Fibroblast of lung (primary cell): Measurements from ENCODE around the gene HOXC9. TPM values are rescaled to one million over a fixed set of nuclear protein-coding genes. Genes with fewer than 3 reads are reported as not detected.

Experiments
- DNase-seq, 2 donors: peaks; one replicate each; pipeline versions ENCODE4 v3.0.0 to v3.0.0-alpha.2; 2010; ENCODE audit warnings: low read depth in 2 of 2
- H2AFZ ChIP-seq: 2 replicates; pipeline ENCODE4 v1.5.1; 2012; ENCODE audit warnings: low read length, control low read depth, inconsistent platforms
- H3K27ac ChIP-seq: 2 replicates; pipeline ENCODE4 v1.5.1; 2011; ENCODE audit warnings: low read length, control low read depth; ENCODE audit not compliant: insufficient read depth
- H3K27me3 ChIP-seq: 2 replicates; pipeline ENCODE4 v1.5.1; 2011; ENCODE audit warnings: mild to moderate bottlenecking, low read length; ENCODE audit not compliant: control insufficient read depth, insufficient read depth
- H3K36me3 ChIP-seq: 2 replicates; pipeline ENCODE4 v1.5.1; 2011; ENCODE audit warnings: low read length; ENCODE audit not compliant: control insufficient read depth, insufficient read depth
- H3K4me1 ChIP-seq: 2 replicates; pipeline ENCODE4 v1.5.1; 2011; ENCODE audit warnings: low read length; ENCODE audit not compliant: control insufficient read depth, insufficient read depth; ENCODE audit errors: extremely low read depth
- H3K4me2 ChIP-seq: 2 replicates; pipeline ENCODE4 v1.5.1; 2011; ENCODE audit warnings: low read length, control low read depth; ENCODE audit not compliant: insufficient read depth; ENCODE audit errors: extremely low read depth
- H3K4me3 ChIP-seq, 4 experiments: fragments of 200-600 bp in 1 of 4; sonication (generic) in 1 of 4; replicated peaks in 1 of 4; 2 replicates each; pipeline ENCODE4 v1.5.1; 2011 to 2016; ENCODE audit warnings: low read length in 4 of 4, low read depth in 3 of 4, mild to moderate bottlenecking in 3 of 4, control low read depth in 2 of 4, inconsistent platforms in 1 of 4, mixed read lengths in 1 of 4; ENCODE audit not compliant: insufficient read depth in 1 of 4; ENCODE audit errors: control extremely low read depth in 1 of 4
- H3K79me2 ChIP-seq: 2 replicates; pipeline ENCODE4 v1.5.1; 2012; ENCODE audit warnings: mild to moderate bottlenecking, low read length, inconsistent platforms; ENCODE audit not compliant: control insufficient read depth, insufficient read depth
- H3K9ac ChIP-seq: 2 replicates; pipeline ENCODE4 v1.5.1; 2011; ENCODE audit warnings: mild to moderate bottlenecking, low read length, control low read depth; ENCODE audit not compliant: insufficient read depth
- H3K9me3 ChIP-seq: 2 replicates; pipeline ENCODE4 v1.5.1; 2012; ENCODE audit warnings: low read depth, low read length; ENCODE audit not compliant: control insufficient read depth, insufficient read depth
- H4K20me1 ChIP-seq: 2 replicates; pipeline ENCODE4 v1.5.1; 2011; ENCODE audit warnings: low read length; ENCODE audit not compliant: control insufficient read depth, insufficient read depth; ENCODE audit errors: extremely low read depth
- CTCF ChIP-seq, 2 donors: IDR thresholded peaks in 1 of 2; conservative IDR thresholded peaks in 1 of 2; 1 replicate in 1 of 2; 2 replicates in 1 of 2; pipeline ENCODE4 v1.5.1; 2011 to 2012; ENCODE audit warnings: low read length in 2 of 2, control low read depth in 1 of 2, inconsistent platforms in 1 of 2, low read depth in 1 of 2, mild to moderate bottlenecking in 1 of 2
- EZH2 ChIP-seq: IDR thresholded peaks from 2 replicates; pipeline ENCODE4 v1.5.1; 2012; ENCODE audit warnings: low read length, control low read depth, mild to moderate bottlenecking; ENCODE audit errors: missing control alignments
- polyA plus RNA-seq, 2 donors: library from polyadenylated mRNA; depleted of rRNA in 1 of 2; stranded (reverse) in 1 of 2; unstranded in 1 of 2; fragments of >200 nt; gene quantifications; 2 replicates each; pipeline ENCODE4 v1.2.1, GENCODE V29; 2011 to 2012; ENCODE audit warnings: missing spikeins in 1 of 2
- total RNA-seq: library from RNA; depleted of rRNA; stranded (reverse); fragments of >200 nt; gene quantifications from 2 replicates; pipeline ENCODE4 v1.2.1, GENCODE V29; 2014

The HOXC9 gene
- total and polyA plus RNA-seq, 2 donors (not counting 1 experiment from before 2014, with no cell fraction given) = 0.24 TPM; not detected in 1

DNA sequence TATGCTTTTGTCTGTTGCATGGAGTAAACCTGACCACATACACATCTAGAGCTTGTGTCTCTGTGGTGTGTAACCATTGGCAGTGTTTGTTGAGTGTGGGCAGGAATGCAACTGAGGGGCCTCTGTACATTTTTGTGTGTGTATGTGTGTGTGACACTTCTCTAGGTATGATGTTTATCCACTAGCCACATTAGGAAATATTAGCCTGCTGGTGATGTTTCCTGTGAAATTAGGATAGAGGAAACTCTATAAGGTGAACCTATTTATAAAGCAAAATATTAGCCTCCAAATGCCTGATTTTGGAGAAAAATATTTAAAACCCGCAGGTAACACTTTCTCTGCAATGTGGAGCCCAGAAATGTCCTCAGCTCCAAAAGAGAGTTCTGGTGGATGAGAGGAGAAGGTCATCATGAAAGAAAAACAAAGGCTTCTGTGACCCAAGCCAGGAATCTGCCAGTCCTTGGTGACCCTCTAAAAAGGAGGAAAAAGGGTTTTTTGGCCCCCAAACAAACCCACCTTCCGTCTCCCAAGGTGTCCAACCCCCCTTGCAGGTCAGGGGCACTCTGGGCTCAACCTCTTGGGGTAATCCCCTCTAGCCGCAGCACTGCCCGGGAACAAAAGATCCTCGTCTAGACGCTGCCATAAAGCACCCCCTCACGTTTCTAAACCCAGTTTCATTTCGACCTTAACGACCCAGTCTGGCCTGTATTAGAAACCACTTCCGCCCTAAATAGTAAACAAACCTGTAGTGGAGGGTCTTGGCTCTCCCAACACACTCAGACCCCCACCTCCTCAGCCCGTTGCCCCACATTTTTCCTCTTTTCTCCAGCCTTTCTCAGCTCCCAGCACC is 22.1 kb upstream of the HOXC9 start:
- Histone ChIP-seq H3K36me3 (no peaks in the 10 kb centered on the region), H3K27me3 (peaks cover 92% of the 10 kb centered on the region), H2AFZ (no peak overlapping the region), H3K9ac (no peak overlapping the region), H3K4me3 (no peak overlapping the region), H3K79me2 (no peaks in the 10 kb centered on the region), H3K4me2 (no peak overlapping the region), H3K4me1 (no peaks in the 10 kb centered on the region), H3K9me3 (no peaks in the 10 kb centered on the region), H4K20me1 (no peaks in the 10 kb centered on the region), H3K27ac (no peak overlapping the region)
- no peak for DNase-seq
- TF ChIP-seq CTCF (conservative IDR thresholded peaks at IDR 0.05 in 1 of 2, IDR thresholded peaks at IDR 0.05 in 1 of 2; ENCODE audit: low read depth in 1 of 2, low read length in 2 of 2) (no peak), EZH2 (no peak)

GRCh38 chr12:53978477-53979356 is 21.2 kb upstream of the HOXC9 start:
- Histone ChIP-seq H3K9ac (no peak overlapping the region), H2AFZ (no peak overlapping the region), H3K27ac (no peak overlapping the region), H3K36me3 (no peaks in the 10 kb centered on the region), H3K4me1 (no peaks in the 10 kb centered on the region), H3K27me3 (peaks cover 92% of the 10 kb centered on the region), H3K9me3 (no peaks in the 10 kb centered on the region), H4K20me1 (no peaks in the 10 kb centered on the region), H3K4me2 (no peak overlapping the region), H3K79me2 (no peaks in the 10 kb centered on the region), H3K4me3 (no peak overlapping the region)
- no peak for DNase-seq
- TF ChIP-seq CTCF (conservative IDR thresholded peaks at IDR 0.05 in 1 of 2, IDR thresholded peaks at IDR 0.05 in 1 of 2; ENCODE audit: low read depth in 1 of 2, low read length in 2 of 2) (no peak), EZH2 (no peak)

DNA sequence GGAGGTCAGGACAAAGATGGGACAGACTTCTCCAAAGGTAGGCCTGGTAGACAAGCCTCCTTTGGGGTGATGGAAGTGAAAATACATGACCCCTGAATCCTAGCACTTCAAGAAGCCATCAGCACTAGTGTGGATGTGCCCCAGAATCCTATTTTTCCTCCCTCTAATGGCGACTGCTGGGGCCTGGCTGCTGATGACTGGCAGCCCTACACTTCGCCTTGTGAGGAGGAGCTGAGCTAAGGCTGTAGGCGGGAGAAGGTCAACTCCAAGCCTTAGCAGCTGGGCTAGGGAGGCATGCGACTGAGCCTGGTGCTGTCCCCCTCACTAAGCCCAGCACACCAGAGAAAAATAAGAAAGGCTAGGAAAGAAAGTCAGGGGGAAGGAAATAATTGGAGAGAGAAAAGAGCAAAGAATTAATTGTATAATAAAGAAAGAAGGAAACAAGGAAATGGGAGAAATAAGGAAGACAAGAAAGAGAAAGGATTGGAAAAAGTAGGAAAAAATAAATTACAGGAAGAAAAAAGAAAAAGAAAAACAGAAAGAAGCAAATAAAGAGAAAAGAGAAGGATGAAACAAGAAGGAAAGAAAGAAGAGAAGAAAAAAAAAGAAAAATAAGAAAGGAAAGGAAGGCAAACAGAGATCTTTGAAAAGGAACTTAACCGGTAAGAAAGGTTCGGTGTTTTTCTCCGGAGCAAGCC is 19.7 kb upstream of the HOXC9 start:
- no peak overlapping the region for H3K4me3 ChIP-seq
- no peak for DNase-seq
- no peaks in the 10 kb centered on the region for H3K4me1 ChIP-seq
- H3K4me2 ChIP-seq = no peak overlapping the region
- H3K27me3 ChIP-seq = peaks cover 91% of the 10 kb centered on the region
- TF ChIP-seq EZH2 = no peak
- TF ChIP-seq CTCF (conservative IDR thresholded peaks at IDR 0.05 in 1 of 2, IDR thresholded peaks at IDR 0.05 in 1 of 2; ENCODE audit: low read depth in 1 of 2, low read length in 2 of 2) = no peak
- no peaks in the 10 kb centered on the region for H3K36me3 ChIP-seq
- H2AFZ ChIP-seq = no peak overlapping the region
- H3K79me2 ChIP-seq = no peaks in the 10 kb centered on the region
- H3K9ac ChIP-seq = no peak overlapping the region
- H3K27ac ChIP-seq = no peak overlapping the region
- no peaks in the 10 kb centered on the region for H4K20me1 ChIP-seq
- no peaks in the 10 kb centered on the region for H3K9me3 ChIP-seq
